Measurements from ENCODE around the gene HDLBP.

DNA sequence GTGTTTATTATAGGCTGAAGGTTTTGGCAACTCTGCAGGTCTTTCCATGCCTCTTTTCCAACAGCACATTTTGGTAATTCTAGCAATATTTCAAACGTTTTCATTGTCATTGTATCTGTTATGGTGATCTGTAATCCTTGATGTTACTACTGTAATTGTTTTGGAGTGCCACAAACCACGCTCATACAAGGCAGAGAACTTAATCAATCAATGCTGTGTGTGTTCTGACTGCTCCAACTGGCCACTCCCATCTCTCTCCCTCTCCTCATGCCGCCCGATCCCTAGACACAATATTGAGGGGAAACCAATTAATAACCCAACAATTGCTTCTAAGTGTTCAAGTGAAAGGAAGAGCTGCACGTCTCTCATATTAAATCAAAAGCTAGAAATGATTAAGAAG is 32.9 kb downstream of the HDLBP start:
- TF ChIP-seq ZNF274 (IDR thresholded peaks at IDR 0.05; ENCODE audit: low read depth, low read length) (no peak), YY1 (IDR thresholded peaks at IDR 0.05; ENCODE audit: insufficient read depth, insufficient read length) (no peak)
